ENCODE data around the gene TST.
"Not testable (repeated sequence)": the region's sequence is repeated elsewhere in the genome, so short reads cannot be mapped to it uniquely, and the experiment has no call there.

TST gene

GRCh38 chr22:37014415-37014806 is 4.8 kb downstream of the TST start:
- no peak for DNase-seq (ENCODE audit: low read depth)

GRCh38 chr22:37012956-37013355 is 6.3 kb downstream of the TST start:
- no peak for DNase-seq (ENCODE audit: low read depth)

GRCh38 chr22:37012262-37012904 is 6.9 kb downstream of the TST start:
- no peak for DNase-seq (ENCODE audit: low read depth)

- DNase-seq (ENCODE audit: low read depth): no peak
Observed at GRCh38 chr22:37011472-37011871, 7.8 kb downstream of the TST start.

- no peak for DNase-seq (ENCODE audit: low read depth)
Observed at GRCh38 chr22:37010976-37011375, 8.3 kb downstream of the TST start.

- no peak for DNase-seq (ENCODE audit: low read depth)
Observed at GRCh38 chr22:37010174-37010573, 9.1 kb downstream of the TST start.

- DNase-seq (ENCODE audit: low read depth): no peak
Observed at GRCh38 chr22:37009490-37009889, 9.8 kb downstream of the TST start.

- DNase-seq (ENCODE audit: low read depth): no peak
Observed at GRCh38 chr22:37008365-37008764, 10.9 kb downstream of the TST start.

- DNase-seq (ENCODE audit: low read depth): no peak
Observed at GRCh38 chr22:37007651-37008050, 11.6 kb downstream of the TST start.

GRCh38 chr22:37002633-37003032 is 16.6 kb downstream of the TST start:
- no peak for DNase-seq (ENCODE audit: low read depth)

GRCh38 chr22:37001826-37002225 is 17.4 kb downstream of the TST start:
- no peak for DNase-seq (ENCODE audit: low read depth)

GRCh38 chr22:37000676-37001534 is 18.3 kb downstream of the TST start:
- no peak for DNase-seq (ENCODE audit: low read depth)

GRCh38 chr22:36999463-36999862 is 19.8 kb downstream of the TST start:
- no peak for DNase-seq (ENCODE audit: low read depth)

GRCh38 chr22:36998620-36999351 is 20.5 kb downstream of the TST start:
- DNase-seq (ENCODE audit: low read depth): no peak

- DNase-seq (ENCODE audit: low read depth): no peak
Observed at GRCh38 chr22:36997746-36998145, 21.5 kb downstream of the TST start.

- no peak for DNase-seq (ENCODE audit: low read depth)
Observed at GRCh38 chr22:36991206-36991605, 28.0 kb downstream of the TST start.

GRCh38 chr22:36990457-36990856 is 28.8 kb downstream of the TST start:
- no peak for DNase-seq (ENCODE audit: low read depth)

GRCh38 chr22:36989012-36989411 is 30.2 kb downstream of the TST start:
- DNase-seq (ENCODE audit: low read depth): not testable (repeated sequence)

GRCh38 chr22:36988075-36988832 is 31.0 kb downstream of the TST start:
- DNase-seq (ENCODE audit: low read depth): no peak

GRCh38 chr22:36986242-36986821 is 32.9 kb downstream of the TST start:
- no peak for DNase-seq (ENCODE audit: low read depth)

GRCh38 chr22:36985211-36985889 is 33.9 kb downstream of the TST start:
- DNase-seq (ENCODE audit: low read depth): no peak
